Tongue (tissue), 2 donors: Measurements from ENCODE around the gene EMC9. TPM values are rescaled to one million over a fixed set of nuclear protein-coding genes. Genes with fewer than 3 reads are reported as not detected.

ENCODE experiments used
- DNase-seq: peaks from one replicate; pipeline ENCODE4 v3.0.0-alpha.2; 2015
- total RNA-seq: library from RNA; depleted of rRNA; stranded (reverse); fragments of >200 nt; gene quantifications from one replicate; pipeline ENCODE4 v1.2.3, GENCODE V29; 2014

Gene EMC9
- total RNA-seq, 1 donor from 2014 or later, result 18.1 TPM

GRCh38 chr14:24131549-24131966 is 9.8 kb downstream of the EMC9 start:
- DNase-seq, result peak; percentile 35

GRCh38 chr14:24130717-24131548 is 10.5 kb downstream of the EMC9 start:
- peak; percentile 94 for DNase-seq

- DNase-seq, result no peak
Measured at GRCh38 chr14:24130380-24130716, 11.0 kb downstream of the EMC9 start, which contains the start of gene FITM1. FITM1 (plus strand) TSS chr14:24130659; CDS start chr14:24131564, 905 bp downstream.

- no peak for DNase-seq
Measured at GRCh38 chr14:24129410-24129998, 11.9 kb downstream of the EMC9 start.

- no peak for DNase-seq
Measured at GRCh38 chr14:24127673-24128072, 13.7 kb downstream of the EMC9 start.

GRCh38 chr14:24126939-24127338 is 14.5 kb downstream of the EMC9 start:
- DNase-seq, result no peak

- no peak for DNase-seq
Measured at GRCh38 chr14:24123424-24124417, 17.7 kb downstream of the EMC9 start.

- DNase-seq, result no peak
Measured at GRCh38 chr14:24122898-24123297, 18.5 kb downstream of the EMC9 start.

GRCh38 chr14:24122416-24122815 is 19.0 kb downstream of the EMC9 start:
- DNase-seq, result no peak

- no peak for DNase-seq
Measured at GRCh38 chr14:24121210-24121609, 20.2 kb downstream of the EMC9 start.

- no peak for DNase-seq
Measured at GRCh38 chr14:24119691-24120090, 21.7 kb downstream of the EMC9 start.

- DNase-seq, result no peak
Measured at GRCh38 chr14:24117179-24117578, 24.2 kb downstream of the EMC9 start.

- no peak for DNase-seq
Measured at GRCh38 chr14:24116128-24116814, 25.1 kb downstream of the EMC9 start.

- no peak for DNase-seq
Measured at GRCh38 chr14:24115422-24116127, 25.8 kb downstream of the EMC9 start.

GRCh38 chr14:24114532-24115421 is 26.6 kb downstream of the EMC9 start, which contains the start of the genes DCAF11 and NRL:
DCAF11 (plus strand) TSS chr14:24114777; CDS start chr14:24115595, 818 bp downstream.
NRL (minus strand) TSS chr14:24114949; CDS start chr14:24082848, 32,101 bp downstream.
- DNase-seq, result peak; percentile 100

GRCh38 chr14:24113801-24114531 is 27.4 kb downstream of the EMC9 start:
- peak; percentile 93 for DNase-seq

GRCh38 chr14:24113379-24113800 is 28.0 kb downstream of the EMC9 start:
- no peak for DNase-seq

- DNase-seq, result no peak
Measured at GRCh38 chr14:24110523-24110922, 30.9 kb downstream of the EMC9 start.

- no peak for DNase-seq
Measured at GRCh38 chr14:24110060-24110459, 31.3 kb downstream of the EMC9 start.
